Fibroblast of mammary gland (primary cell): Measurements from ENCODE around the gene SMOC2.

Experiments used
- DNase-seq: peaks from one replicate; pipeline ENCODE4 v3.0.0-alpha.2; 2010; ENCODE audit warnings: low read depth
- H3K4me3 ChIP-seq: 2 replicates; pipeline ENCODE4 v1.5.1; 2011; ENCODE audit warnings: low read depth, mild to moderate bottlenecking, low read length, moderate library complexity; ENCODE audit not compliant: control insufficient read depth
- CTCF ChIP-seq: conservative IDR thresholded peaks from 2 replicates; pipeline ENCODE4 v1.5.1; 2011; ENCODE audit warnings: low read depth, low read length, inconsistent platforms; ENCODE audit not compliant: control insufficient read depth, insufficient read depth

SMOC2 gene

GRCh38 chr6:168473197-168473596 is 32.2 kb downstream of the SMOC2 start:
- no peak for TF ChIP-seq CTCF
- H3K4me3 ChIP-seq = no peak overlapping the region
- no peak for DNase-seq

GRCh38 chr6:168475188-168476013 is 34.4 kb downstream of the SMOC2 start:
- H3K4me3 ChIP-seq = no peak overlapping the region
- DNase-seq = no peak
- no peak for TF ChIP-seq CTCF

GRCh38 chr6:168479421-168479820 is 38.4 kb downstream of the SMOC2 start:
- no peak for TF ChIP-seq CTCF
- no peak overlapping the region for H3K4me3 ChIP-seq
- DNase-seq = no peak

- H3K4me3 ChIP-seq = no peak overlapping the region
- DNase-seq = no peak
- no peak for TF ChIP-seq CTCF
Observed at GRCh38 chr6:168480481-168480880, 39.5 kb downstream of the SMOC2 start.

- no peak overlapping the region for H3K4me3 ChIP-seq
- DNase-seq = peak; percentile 2
- TF ChIP-seq CTCF = no peak
Observed at GRCh38 chr6:168485818-168486217, 44.8 kb downstream of the SMOC2 start.

- TF ChIP-seq CTCF = no peak
- no peak for DNase-seq
- H3K4me3 ChIP-seq = no peak overlapping the region
Observed at GRCh38 chr6:168490757-168491156, 49.8 kb downstream of the SMOC2 start.

- DNase-seq = no peak
- no peak overlapping the region for H3K4me3 ChIP-seq
- no peak for TF ChIP-seq CTCF
Observed at GRCh38 chr6:168493976-168494375, 53.0 kb downstream of the SMOC2 start.
